Fibroblast of the conjunctiva (primary cell): Measurements from ENCODE around the gene HIP1R.

Source experiments
- DNase-seq: peaks from one replicate; pipeline ENCODE4 v3.0.0-alpha.2; 2010; ENCODE audit warnings: low read depth

Gene HIP1R

GRCh38 chr12:122861587-122861970 is 26.3 kb downstream of the HIP1R start:
- DNase-seq: no peak

- no peak for DNase-seq
Observed at GRCh38 chr12:122862110-122862634, 26.9 kb downstream of the HIP1R start.

DNA sequence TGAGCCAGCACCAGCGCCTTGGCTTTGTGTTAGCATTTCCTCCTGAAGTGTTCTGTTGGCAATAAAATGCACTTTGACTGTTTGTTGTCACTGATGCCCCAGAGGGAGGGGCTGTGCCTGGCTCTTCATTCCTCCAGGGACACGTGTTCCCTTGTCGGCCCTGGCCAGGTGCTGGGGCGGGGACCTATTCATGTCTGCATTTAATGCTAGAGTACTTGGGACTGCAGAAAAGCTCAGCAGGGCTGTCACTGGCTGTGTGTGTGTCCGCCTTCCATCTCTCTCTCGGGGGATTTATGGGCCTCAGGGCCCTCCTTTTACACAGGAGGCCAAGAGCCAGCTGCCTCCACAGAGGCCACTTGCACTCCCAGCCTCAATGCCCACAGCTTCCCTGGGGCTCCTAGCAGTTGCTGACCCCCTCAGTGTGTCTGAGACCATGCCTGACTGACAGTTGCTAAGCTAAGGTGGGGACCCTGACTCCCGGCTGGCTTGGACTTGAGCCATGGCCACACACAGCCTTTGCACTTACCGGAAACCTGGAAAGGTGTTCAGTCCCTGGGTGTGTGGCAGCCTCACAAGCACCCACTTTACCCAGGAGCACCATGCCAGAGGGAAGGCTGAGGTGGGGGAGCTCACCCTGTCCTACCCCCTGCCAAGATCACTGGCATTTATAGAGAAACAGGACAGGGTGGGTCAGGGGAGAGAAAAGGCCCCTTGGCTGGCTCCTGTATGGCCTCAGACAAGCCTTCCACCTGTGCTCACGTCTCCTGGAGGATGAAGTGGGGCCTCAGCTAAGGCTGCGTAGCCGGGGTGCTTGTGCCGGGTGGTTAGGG is 27.8 kb downstream of the HIP1R start:
- no peak for DNase-seq

- no peak for DNase-seq
Observed at GRCh38 chr12:122864894-122865253, 29.6 kb downstream of the HIP1R start.

- no peak for DNase-seq
Observed at GRCh38 chr12:122865268-122866231, 30.3 kb downstream of the HIP1R start.

- DNase-seq: no peak
Observed at GRCh38 chr12:122866379-122866778, 31.1 kb downstream of the HIP1R start.

DNA sequence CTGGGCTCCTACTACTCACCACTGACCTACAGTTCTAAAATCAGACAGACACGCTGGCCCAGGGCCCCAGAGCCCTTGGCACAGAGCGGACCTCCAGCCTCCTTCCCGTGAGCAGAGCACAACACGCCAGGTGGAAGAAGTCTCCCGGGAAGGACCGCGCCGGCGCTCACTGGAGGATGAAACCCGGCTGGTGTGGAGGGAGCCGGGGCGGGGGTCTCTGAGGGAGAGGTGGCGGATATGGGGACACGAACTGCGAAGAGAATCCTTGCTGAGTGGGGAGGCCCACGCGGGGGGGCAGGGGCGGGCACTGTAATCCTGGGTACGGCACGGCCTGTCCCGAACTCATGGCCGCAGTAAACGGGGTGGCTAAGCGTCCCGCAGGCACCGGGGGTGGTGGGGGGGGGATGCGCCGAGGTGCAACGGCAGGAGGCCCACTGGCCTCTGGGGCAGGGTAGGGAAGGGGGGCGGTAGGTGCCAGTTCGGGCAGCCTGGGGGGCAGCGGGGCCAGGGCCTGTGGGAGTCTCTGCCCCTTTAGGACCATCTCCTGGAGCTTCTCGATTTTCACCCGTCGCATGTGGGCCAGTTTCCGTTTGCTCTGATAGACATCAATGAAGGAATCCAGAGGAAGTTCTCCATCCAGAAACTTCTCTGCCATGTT is 31.8 kb downstream of the HIP1R start:
- DNase-seq: no peak

DNA sequence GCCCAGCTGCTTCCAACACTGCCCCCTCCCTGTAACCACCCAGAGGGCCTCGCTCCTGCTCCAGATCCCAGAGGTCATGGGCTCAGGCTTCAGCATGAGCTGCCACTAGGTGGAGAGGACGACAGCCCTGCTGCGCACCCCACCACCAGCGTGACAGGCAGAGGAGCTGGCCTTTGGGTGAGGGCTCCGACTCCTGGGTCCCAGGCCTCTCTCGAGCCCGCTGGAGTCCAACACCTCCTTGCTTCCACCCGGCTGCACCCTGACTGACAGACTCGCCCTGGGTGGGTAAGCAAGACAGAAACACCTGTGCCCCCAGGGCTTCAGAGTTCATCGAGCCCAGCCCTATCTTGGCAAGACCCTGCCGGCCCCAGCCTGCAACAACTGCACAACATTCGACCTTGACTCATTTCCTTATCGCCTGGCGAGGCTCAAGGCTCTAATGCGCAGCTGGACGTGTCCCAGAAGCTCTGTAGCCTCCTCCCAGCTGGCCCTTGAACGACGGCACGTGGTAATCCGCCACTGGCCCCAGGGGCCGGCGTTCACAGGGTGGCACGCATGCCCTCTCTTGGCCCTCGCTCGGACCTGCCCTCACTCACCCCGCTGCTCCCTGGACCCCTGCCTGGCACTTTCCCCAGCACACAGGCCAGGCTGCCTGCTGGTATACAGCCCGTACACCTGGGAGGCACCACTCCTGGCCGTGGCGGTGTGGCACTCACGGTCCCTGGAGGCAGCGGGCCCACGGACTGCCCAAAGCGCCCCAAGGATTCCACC is 32.6 kb downstream of the HIP1R start:
- DNase-seq: no peak

DNA sequence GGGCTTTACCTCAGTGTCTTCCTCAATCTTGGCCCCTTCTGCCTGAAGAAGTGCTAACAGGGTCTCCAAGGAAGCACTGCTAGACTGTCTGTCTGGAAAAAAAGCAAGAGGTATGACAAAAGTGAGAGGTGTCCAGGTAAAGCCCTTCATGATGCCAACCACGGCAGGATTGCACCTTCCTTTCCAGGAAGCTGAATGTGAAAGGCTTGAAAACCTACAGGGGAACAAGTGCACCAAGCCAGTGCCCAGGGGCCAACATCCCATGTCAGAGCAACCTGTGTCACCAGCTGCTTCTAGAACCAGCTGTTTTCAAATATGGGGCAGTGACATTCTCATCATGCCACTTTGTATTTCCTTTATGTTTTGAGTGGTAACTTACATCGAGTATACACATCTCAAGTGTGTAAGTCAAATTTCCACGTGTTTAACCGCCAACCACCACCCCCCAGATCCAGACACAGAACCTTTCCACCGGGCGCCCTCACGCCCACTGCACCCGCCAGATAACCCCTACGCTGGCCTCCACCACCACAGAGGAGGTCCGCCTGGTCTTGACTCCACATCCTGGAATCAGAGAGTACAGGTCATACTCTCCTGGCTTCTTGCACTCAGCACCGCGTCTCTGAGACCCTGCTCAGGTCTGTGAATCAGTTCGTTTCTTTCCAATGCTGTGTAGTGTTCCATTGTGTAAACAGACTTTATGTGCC is 33.4 kb downstream of the HIP1R start:
- DNase-seq: no peak

- no peak for DNase-seq
Observed at GRCh38 chr12:122869207-122869973, 34.1 kb downstream of the HIP1R start.

- no peak for DNase-seq
Observed at GRCh38 chr12:122870163-122870842, 35.0 kb downstream of the HIP1R start.

- no peak for DNase-seq
Observed at GRCh38 chr12:122870867-122871664, 35.8 kb downstream of the HIP1R start.

DNA sequence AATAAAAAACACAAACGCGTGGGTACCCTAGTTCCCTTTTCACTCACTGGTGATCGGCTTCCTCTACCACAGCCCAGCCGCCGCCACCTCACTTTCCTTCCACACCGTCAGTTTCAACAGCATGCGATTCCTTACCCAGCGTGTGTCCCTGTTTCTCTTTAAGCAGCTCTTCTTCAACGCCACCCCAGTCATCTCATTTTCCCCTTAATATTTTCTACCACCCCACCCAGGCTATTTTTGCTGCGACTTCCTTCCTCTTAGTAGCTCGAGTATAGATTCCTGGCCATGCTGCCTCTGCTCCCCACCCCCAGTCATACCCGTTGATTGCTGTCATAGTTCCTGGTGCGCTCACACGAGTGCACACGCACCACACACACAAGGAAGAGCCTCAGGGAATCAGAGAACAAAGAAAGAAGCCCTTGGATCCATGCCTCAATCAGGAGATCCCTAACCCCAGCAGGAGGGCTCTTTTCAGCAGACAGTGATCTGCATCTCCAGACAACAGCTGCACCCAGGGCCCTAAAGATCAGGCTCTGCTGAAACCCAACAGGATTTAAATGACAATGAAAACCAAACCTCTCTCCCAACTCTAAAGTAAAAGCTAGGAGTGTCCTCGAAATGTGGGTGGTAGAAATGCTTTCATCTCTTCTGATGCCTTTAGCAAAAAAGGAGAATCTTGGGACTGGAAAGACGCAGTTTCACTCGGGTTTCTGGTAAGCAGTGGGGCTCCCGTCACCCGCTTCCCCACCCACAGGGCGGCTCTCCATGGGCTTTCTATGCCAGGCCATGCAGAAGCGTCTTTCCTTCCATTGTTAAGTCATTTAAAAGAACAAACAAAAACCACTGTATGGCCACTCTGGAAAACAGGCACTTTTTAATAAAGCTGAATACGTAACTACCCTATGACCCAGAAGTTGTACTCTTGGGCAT is 36.9 kb downstream of the HIP1R start:
- DNase-seq: peak; percentile 43

DNA sequence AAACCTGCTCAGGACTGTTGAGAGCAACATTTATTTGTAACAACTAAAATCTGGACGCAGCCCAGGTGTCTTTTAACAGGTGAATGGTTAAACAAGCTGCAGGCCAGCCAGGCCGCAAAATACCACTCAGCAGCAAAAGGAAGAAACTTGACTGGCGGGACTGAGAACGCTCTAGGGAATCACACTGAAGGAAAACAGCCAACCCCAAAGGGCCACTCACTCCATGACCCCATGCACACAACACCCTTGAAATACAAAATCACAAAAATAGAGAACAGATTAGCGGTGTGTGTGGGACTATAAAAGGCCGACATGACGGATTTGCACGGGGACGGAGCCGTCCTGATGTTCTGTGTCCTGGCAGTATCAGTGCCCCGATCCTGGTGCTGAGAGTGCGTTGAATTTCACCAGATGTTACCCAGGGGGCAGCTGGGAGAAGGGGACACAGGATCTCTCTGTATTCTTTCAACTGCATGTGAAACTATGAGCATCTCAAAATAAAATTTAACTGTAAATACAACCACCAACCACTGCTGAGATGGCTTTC is 37.6 kb downstream of the HIP1R start:
- no peak for DNase-seq

DNA sequence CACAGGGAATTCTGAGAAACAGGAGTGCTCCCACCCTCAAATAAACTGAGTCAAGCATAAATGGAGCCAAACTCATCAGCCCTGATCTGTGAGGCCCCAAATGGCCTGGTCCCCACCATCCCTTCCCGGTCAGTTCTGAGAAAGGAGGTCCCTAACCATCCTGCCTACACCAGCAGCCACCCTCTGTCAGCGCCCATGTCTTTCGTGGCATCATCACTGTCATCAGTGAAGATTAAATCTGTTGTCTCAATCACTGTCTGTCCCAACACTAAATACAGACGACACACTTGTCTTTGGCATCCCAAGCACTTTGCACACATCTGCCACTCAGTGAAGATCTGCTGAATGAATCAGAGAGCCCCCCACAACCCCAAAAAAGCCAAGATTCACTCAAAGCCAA is 38.3 kb downstream of the HIP1R start:
- DNase-seq: no peak

DNA sequence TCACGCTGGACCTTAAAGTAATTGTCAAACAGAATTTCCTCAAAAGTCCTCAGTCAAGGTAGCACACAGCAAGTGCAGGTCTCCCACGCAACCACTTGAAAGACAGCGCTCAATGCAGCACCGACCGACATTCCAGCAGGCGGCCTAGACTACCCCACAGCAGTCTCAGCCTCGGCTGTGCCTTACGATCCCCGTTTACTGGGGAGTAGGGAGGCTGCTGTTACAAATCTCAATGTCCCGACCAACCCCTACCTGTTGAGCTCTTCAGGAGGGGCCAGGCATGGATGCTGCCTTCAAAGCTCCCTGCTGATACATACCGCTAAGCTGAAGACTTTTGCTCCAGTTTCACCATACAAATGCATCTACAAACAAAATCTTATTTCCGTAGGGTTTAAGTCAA is 38.8 kb downstream of the HIP1R start:
- DNase-seq: no peak

DNA sequence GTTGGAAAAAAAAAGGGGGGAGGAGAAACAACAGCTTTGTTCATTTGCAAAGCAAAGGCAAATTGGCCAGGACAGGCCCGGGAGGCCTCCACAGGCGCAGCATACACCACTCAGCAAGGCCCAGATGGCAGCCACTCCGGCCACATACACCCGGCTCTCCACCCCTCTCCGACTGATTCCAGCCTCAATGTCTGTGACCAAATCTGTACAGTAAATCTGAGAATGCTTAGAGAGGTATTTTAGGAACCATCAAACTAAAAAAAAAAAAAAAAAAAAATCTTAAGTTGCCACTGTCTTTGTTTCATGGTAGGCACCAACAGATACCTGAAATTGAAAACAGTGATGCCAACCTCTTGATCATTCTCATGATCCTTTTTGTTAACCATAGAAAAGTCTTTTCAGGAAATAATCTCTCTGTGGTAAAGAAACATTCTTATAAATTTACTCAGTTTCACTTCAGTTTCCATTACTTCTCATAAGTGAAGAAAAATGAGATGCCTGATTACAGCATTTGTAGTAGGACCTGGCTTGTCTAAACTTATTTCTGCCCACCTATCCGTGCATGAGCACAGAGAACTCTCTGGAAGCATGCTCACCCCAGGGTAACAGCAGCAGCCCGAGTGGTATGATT is 40.4 kb downstream of the HIP1R start:
- no peak for DNase-seq
